GM12878 (cell line): Measurements from ENCODE around the gene MSH2.

Experiments used
- NR2F1 ChIP-seq: fragments of 450-650 bp; conservative IDR thresholded peaks from 2 replicates; pipeline ENCODE4 v1.6.1; 2017; ENCODE audit warnings: mild to moderate bottlenecking
- POLR2A ChIP-seq: IDR thresholded peaks from 2 replicates; pipeline ENCODE4 v1.6.1; 2011; ENCODE audit warnings: low read depth, mild to moderate bottlenecking, low read length
- RAD21 ChIP-seq: IDR thresholded peaks from 2 replicates; pipeline ENCODE4 v1.6.1; 2011; ENCODE audit warnings: mild to moderate bottlenecking, low read depth, low read length, moderate library complexity; ENCODE audit not compliant: insufficient read depth
- RAD51 ChIP-seq: fragments of 450-650 bp; IDR thresholded peaks from 2 replicates; pipeline ENCODE4 v1.6.1; 2016; ENCODE audit warnings: moderate library complexity, mild to moderate bottlenecking, inconsistent platforms
- SMAD1 ChIP-seq: fragments of 450-650 bp; IDR thresholded peaks from 2 replicates; pipeline ENCODE4 v1.6.1; 2018; ENCODE audit warnings: mild to moderate bottlenecking, low read depth; ENCODE audit not compliant: partially characterized antibody
- YY1 ChIP-seq: IDR thresholded peaks from 2 replicates; pipeline ENCODE4 v1.6.1; 2011; ENCODE audit warnings: low read depth, mild to moderate bottlenecking, low read length
- ZNF384 ChIP-seq: IDR thresholded peaks from 2 replicates; pipeline ENCODE4 v1.6.1; 2012; ENCODE audit warnings: low read depth, mild to moderate bottlenecking, low read length, improper control_type of control experiment, borderline replicate concordance
- ZSCAN29 ChIP-seq: fragments of 450-650 bp; IDR thresholded peaks from 2 replicates; pipeline ENCODE4 v1.6.1; 2017; ENCODE audit warnings: mild to moderate bottlenecking, moderate library complexity
- ZZZ3 ChIP-seq: IDR thresholded peaks from 2 replicates; pipeline ENCODE4 v1.6.1; 2011; ENCODE audit warnings: low read depth; ENCODE audit not compliant: control insufficient read depth, insufficient read length
- TF ChIP-seq, protein P1 (sequence below), 3 experiments: IDR thresholded peaks in 2 of 3; conservative IDR thresholded peaks in 1 of 3; 2 replicates each; pipeline ENCODE4 v1.5.1; 2011; ENCODE audit warnings: low read depth in 3 of 3, low read length in 3 of 3, mild to moderate bottlenecking in 3 of 3, control low read depth in 2 of 3, moderate library complexity in 2 of 3, inconsistent platforms in 1 of 3, mixed read lengths in 1 of 3; ENCODE audit not compliant: control insufficient read depth in 2 of 3, insufficient read depth in 1 of 3; ENCODE audit errors: extremely low read depth in 1 of 3

DNA sequence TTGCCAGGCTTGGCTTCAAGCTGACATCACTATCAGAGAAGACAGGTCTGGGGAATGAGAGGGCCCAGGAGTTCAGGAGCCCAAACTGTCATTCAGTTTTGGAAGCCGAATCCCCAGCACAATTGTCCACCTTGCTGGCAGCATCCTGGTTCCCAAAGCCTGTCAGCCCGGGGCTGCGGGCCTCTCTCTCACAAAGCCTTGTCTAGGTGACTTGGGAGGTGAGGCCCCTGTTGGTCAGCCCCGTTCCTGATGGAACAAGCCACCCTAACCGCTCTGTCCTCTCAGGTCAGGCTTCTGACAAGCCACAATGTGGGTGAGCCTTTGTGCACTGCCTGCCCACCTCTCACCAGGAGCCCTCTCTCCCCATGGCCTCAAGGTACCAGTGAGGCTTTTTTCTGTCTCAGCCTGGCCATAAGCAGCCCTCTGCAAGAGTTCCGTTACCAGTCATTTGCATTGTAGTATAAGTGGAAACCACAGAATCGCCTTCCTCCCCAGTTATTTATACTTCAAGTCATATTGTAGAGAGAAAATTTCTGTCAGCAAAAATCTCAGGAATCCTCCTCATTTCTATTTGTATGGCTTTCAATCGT is 100.6 kb downstream of the MSH2 start:
- TF ChIP-seq RAD21 (no peak), NR2F1 (no peak), YY1 (no peak), ZZZ3 (no peak), RAD51 (no peak), SMAD1 (no peak), POLR2A (0 out of 2 replicates have a peak, but pooled peaks have one; percentile 23), ZNF384 (no peak), ZSCAN29 (no peak)
- TF ChIP-seq, protein P1, sequence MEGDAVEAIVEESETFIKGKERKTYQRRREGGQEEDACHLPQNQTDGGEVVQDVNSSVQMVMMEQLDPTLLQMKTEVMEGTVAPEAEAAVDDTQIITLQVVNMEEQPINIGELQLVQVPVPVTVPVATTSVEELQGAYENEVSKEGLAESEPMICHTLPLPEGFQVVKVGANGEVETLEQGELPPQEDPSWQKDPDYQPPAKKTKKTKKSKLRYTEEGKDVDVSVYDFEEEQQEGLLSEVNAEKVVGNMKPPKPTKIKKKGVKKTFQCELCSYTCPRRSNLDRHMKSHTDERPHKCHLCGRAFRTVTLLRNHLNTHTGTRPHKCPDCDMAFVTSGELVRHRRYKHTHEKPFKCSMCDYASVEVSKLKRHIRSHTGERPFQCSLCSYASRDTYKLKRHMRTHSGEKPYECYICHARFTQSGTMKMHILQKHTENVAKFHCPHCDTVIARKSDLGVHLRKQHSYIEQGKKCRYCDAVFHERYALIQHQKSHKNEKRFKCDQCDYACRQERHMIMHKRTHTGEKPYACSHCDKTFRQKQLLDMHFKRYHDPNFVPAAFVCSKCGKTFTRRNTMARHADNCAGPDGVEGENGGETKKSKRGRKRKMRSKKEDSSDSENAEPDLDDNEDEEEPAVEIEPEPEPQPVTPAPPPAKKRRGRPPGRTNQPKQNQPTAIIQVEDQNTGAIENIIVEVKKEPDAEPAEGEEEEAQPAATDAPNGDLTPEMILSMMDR (IDR thresholded peaks at IDR 0.05 in 2 of 3, conservative IDR thresholded peaks at IDR 0.05 in 1 of 3; ENCODE audit: control insufficient read depth in 2 of 3, extremely low read depth in 1 of 3, insufficient read depth in 1 of 3, low read depth in 3 of 3, low read length in 3 of 3): no peak
